PFSK-1 (cell line): ENCODE data around the gene NFIC.

ENCODE experiments used
- FOXP2 ChIP-seq: optimal IDR thresholded peaks from 2 replicates; pipeline ENCODE3; 2011; ENCODE audit warnings: borderline replicate concordance, control low read depth, inconsistent platforms; ENCODE audit not compliant: insufficient read depth; ENCODE audit errors: extremely low read length, extremely low read depth
- POLR2AphosphoS5 ChIP-seq: IDR thresholded peaks from 2 replicates; pipeline ENCODE4 v1.6.1; 2012; ENCODE audit warnings: low read depth, mild to moderate bottlenecking, control low read depth, low read length, moderate library complexity
- REST ChIP-seq, 2 experiments: IDR thresholded peaks; 2 replicates each; pipeline versions ENCODE4 v1.6.1 to v1.8.0; 2011 to 2012; ENCODE audit warnings: low read depth in 2 of 2, low read length in 2 of 2, control low read depth in 1 of 2, inconsistent platforms in 1 of 2, mild to moderate bottlenecking in 1 of 2, moderate library complexity in 1 of 2; ENCODE audit not compliant: insufficient read depth in 1 of 2
- SIN3A ChIP-seq: IDR thresholded peaks from 2 replicates; pipeline ENCODE4 v1.6.1; 2012; ENCODE audit warnings: mild to moderate bottlenecking, low read length, moderate library complexity, borderline replicate concordance; ENCODE audit not compliant: insufficient read depth
- TAF1 ChIP-seq: IDR thresholded peaks from 2 replicates; pipeline ENCODE4 v1.6.1; 2012; ENCODE audit warnings: low read length, control low read depth, borderline replicate concordance; ENCODE audit not compliant: insufficient read depth

Gene NFIC

GRCh38 chr19:3375221-3376090 is 9.1 kb downstream of the NFIC start:
- TF ChIP-seq REST (IDR thresholded peaks at IDR 0.05; ENCODE audit: insufficient read depth in 1 of 2, low read depth in 2 of 2, low read length in 2 of 2) (no peak), SIN3A (no peak), TAF1 (no peak), FOXP2 (no peak), POLR2AphosphoS5 (no peak; the same call in 1 of the 2 replicates)

GRCh38 chr19:3378352-3379150 is 12.2 kb downstream of the NFIC start:
- TF ChIP-seq POLR2AphosphoS5 (no peak), SIN3A (no peak), TAF1 (no peak), REST (IDR thresholded peaks at IDR 0.05; ENCODE audit: insufficient read depth in 1 of 2, low read depth in 2 of 2, low read length in 2 of 2) (no peak), FOXP2 (no peak)

- TF ChIP-seq TAF1, result no peak
- no peak for TF ChIP-seq SIN3A
- no peak for TF ChIP-seq POLR2AphosphoS5
- TF ChIP-seq FOXP2, result no peak
- no peak for TF ChIP-seq REST (IDR thresholded peaks at IDR 0.05; ENCODE audit: insufficient read depth in 1 of 2, low read depth in 2 of 2, low read length in 2 of 2)
Observed at GRCh38 chr19:3380829-3381228, 14.4 kb downstream of the NFIC start.

GRCh38 chr19:3381701-3382372 is 15.5 kb downstream of the NFIC start:
- TF ChIP-seq FOXP2 (no peak), TAF1 (no peak), REST (IDR thresholded peaks at IDR 0.05; ENCODE audit: insufficient read depth in 1 of 2, low read depth in 2 of 2, low read length in 2 of 2) (no peak), POLR2AphosphoS5 (no peak), SIN3A (no peak)
